HG02973 (cell line): ENCODE results near the gene NACAD.
A peak's percentile ranks its signal among the peaks of the same experiment; 100 is the strongest.
"Not testable (repeated sequence)": the region's sequence is repeated elsewhere in the genome, so short reads cannot be mapped to it uniquely, and the experiment has no call there.

ENCODE experiments used
- ATAC-seq: cut with Tn5 transposase; IDR thresholded peaks from one replicate; pipeline ENCODE4 v1.9.1; 2021; ENCODE audit warnings: moderate library complexity; ENCODE audit not compliant: unreplicated experiment

The NACAD gene

DNA sequence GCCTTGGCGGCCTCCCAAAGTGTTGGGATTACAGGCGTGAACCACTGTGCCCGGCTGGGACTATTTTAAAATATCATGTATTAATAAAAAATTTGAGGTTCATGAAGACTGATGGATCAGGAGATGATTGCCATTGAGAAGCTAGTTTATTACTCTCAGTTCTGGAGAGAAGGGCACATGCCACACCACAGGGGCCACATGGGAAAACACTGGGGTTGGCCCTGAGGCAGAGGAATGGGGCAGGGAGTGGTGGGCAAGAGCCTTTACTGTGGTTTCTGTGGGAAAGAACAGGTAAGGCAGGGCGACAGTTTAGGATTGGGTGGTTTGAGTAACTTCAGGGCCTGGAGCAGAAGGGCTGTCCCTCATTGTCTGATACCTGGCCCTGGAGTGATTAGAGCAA lies 29.5 kb upstream of the NACAD start:
- ATAC-seq, result no peak

DNA sequence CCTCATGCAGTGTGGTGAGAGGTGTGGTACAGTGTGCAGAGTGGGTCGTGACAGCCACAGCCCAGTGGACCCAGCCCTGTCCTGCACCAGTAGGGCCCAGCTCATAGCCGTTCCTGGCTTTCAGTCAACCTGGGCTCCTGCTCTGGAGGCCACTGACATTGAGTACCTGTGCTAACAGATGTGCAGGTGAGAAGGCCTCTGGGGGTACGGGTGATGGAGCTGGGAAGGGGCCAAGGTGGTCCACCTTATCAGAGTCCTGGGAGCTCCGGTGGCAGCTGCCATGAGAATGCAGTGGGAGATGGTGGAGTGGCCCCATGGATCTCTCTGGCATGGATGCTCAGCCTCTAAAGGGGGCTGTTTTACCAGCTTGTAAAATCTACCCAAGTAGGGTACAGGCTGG lies 28.8 kb upstream of the NACAD start:
- no peak for ATAC-seq

DNA sequence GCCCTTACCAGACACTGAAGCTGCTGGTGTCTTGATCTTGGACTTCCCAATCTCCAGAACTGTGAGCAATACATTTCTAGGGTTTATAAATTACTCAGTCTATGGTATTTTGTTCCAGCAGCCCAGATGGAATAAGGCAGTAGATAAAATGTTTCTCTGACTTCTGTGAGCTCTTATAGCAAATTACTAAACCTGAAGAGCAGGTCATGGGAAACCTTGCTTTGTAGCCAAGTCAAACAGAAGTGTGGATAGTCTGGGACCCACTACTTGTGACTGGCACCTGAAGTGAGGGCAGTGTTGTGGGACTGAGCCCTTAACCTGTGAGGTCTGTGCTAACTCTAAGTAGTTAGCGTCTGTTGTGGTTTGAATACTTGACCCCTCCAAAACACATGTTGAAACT lies 27.3 kb upstream of the NACAD start:
- ATAC-seq, result no peak

DNA sequence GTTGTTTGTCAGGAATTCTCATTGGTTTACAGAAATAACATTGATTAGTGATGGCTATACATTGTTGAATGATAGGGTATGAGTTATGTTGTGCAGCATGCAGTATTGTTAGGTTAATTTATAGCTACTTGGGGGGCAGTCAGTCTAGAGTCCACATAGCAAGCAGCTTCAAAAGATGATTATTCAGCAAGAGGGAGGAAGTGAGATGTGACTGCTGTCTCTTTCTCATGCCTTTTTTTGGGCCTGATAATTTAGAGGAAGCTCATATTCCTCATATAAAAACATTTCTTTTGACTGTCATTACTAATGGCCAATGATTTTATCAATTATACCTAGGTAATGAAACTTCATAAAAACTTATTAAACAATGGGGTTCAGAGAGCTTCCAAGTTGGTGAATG lies 26.2 kb upstream of the NACAD start:
- ATAC-seq, result no peak

DNA sequence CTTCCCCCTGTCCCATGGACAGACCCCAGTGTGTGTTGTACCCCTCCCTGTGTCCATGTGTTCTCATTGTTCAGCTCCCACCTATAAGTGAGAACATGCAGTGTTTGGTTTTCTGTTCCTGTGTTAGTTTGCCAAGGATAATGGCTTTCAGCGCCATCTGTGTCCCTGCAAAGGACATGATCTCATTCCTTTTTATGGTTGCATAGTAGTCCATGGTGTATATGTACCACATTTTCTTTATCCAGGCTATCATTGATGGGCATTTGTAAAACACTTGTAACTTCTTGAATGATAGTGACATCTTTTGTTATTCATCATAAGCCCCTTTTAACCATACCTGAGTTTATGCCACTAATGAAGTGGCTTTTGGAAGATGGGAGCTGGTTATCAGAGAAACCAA lies 25.5 kb upstream of the NACAD start:
- not testable (repeated sequence) for ATAC-seq

DNA sequence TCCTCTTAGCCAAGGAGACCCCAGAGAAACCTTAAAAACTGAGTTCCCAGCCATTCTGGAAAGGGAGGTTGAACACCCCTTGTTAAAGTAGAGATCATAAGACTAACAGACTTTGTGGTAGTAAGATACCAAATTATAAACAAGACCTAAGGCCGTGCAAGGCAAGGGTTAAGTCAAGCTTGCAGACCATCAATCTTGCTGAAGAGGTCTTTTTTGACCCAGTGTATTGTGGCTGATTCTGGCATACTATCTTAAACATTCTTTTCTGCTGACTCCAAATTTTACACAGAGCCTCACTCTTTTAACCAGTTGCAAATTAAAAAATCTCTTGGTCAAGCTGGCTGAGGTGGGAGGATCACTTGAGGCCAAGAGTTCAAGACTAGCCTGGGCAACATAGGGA lies 23.9 kb upstream of the NACAD start:
- ATAC-seq, result no peak

DNA sequence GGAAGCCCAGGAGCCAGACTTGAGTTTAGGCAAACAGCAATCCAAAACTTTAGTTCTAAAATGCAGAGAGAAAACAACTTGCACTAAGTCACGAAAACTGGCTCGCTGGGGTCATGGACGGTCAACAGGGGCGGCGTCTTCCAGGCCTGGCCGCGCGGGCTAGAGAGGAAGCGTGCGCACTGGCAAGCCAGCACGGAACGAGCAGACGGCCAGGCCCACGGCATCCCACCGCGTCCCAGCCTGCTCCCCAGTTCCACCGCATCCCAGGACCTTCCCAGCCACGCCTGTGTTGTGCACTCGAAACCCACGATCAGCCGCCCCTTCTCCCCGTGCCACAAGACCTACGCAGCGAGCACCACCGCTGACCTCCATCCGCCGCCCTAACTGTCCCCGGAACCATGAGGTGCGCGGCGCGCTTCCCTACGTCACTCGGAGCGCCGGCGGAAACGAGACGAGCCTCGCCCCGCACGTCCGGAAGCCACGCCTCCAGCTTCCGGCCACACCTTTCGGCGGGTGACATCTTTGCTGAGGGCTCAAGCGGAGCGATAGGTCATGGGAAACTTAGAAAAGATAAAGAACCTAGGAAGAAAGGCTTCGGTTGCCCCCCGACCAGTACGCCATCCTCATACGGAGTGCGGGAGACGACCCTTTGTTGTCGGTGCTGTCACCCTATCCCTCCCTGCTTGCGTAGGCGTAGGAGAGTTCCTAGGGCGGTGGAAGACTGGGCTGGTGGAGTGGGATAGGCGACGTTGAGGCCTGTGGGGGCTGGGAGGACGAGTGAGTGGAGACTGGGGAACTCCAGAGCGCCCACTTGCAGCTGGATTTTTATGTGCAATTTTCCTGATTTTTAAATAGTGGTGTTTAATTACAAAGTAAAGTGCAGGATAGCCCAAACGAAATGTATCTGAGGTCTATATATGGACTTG lies 22.8 kb upstream of the NACAD start, which contains the start of gene TBRG4:
TBRG4 (minus strand) TSS at position 400 of the 926 bp plus-strand sequence. CDS start 2,460 bp downstream, outside the sequence.
- ATAC-seq, result peak; percentile 88

DNA sequence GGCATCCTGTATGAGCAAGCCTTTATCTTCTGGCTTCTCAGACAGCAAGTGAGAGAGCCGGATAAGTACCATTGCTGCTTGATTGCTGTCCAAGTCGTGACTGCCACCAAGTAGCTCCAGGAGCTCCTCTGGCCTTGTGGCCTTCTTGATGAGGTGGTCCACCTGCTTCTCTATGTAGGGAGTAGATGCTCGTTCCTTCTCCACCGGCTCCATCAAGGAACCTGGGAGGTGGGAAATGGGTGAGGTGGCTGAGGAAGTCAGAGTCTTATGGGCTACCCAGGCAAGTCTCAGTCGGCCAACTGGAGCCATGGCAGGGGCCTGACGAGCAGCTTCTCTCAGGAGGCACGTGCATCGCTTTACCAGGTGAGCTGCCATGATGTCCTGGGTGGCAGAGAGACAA lies 20.1 kb upstream of the NACAD start:
- no peak for ATAC-seq

DNA sequence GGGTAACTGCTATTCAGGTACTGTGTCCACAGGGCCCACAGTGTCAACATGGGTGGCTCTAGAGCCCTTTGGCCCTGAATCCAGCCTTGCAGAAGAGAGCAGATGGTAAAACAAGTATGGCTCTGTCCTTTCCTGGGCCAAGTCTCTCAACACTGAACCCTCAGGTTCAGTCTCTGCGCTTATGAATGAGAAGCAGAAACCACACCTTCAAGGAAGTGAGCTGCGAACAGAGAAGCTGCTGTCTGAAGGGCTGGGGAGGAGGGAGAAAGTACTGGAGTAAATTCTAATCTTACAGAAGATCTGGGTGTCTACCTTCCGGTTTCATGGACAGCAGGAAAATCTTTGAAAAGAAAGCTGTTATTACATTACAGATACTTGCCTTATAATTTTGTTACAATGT lies 18.6 kb upstream of the NACAD start:
- no peak for ATAC-seq

DNA sequence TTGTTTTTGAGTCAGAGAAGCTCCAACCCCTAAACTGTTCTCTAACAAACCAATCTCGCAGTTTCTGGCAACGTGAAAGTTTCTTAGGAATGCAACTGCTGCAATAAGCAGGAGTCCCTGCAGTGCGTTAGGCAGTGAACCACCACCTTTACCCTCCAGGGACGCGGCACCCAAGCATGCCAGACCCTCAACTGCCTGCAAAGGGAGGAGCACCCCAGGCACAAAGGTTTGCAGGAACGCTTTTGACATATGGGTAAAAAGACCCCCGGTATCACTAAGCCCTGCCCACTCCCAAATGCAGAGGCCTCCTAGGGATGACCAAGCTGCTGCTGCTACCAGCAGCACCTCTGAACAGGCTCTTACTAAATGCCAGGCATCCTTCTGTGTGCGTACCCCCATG lies 18.1 kb upstream of the NACAD start:
- ATAC-seq, result no peak

DNA sequence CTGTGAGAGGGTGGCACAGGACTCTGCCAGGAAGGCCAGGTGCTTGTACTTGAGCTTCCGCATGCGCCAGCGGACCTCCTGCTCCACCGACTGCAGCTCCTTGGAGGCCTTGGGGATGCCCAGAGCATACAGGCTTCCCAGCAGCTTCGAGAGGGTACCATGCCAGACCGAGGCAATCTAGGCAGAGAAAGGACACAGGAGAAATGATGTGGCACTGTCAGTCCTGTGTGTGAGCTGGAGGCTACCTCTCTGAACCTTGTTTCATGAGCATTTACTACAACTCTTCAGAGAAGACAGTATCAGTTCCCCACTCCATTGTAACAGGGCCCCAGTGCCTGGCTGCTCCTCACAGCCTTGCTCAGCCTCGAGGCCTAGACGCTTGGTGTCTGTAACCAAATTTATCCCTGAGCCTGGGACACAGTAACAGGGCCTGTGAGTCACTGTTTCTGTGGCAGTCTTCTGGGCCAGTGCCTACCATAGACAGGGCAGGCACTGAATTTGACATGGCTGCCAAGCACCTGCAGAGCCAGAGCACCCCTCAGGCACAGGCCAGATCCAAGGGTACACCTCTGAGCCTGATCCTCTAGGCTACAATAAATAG lies 16.9 kb upstream of the NACAD start:
- no peak for ATAC-seq

DNA sequence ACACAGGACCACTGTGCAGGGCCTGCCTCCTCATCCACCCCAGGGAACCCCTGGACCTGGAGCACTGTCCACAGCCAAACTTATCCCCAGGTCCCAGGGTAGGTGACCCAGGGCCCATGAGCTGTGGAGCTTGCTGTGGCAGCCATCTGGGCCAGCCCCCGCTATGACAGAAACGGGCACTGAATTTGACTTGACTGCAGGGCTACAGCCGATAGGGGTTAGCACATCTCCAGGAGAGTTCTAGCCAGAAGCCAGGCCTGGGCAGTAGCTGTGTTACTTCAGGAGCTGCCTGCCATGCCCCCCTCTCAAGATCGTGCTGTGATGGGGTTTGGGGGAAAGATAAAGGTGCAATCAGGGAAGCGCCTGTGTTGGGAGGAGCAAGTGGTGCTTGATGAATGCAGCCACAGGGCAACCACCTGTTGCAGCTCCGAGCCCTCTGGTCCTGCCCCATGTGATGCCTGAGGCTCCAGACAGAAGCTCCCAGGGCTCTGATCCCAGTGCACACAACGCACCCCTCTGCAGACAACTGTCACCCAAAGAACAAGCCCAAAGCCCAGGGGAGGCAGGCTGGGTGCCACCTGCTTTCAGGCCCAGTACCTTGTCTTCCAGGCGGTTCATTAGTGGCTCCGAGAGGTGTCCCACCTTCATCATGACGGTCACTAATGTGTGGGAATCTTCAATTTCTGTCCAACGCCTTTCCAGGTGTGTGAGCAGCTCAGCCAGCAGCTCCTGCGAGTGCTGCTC lies 16.2 kb upstream of the NACAD start:
- no peak for ATAC-seq

DNA sequence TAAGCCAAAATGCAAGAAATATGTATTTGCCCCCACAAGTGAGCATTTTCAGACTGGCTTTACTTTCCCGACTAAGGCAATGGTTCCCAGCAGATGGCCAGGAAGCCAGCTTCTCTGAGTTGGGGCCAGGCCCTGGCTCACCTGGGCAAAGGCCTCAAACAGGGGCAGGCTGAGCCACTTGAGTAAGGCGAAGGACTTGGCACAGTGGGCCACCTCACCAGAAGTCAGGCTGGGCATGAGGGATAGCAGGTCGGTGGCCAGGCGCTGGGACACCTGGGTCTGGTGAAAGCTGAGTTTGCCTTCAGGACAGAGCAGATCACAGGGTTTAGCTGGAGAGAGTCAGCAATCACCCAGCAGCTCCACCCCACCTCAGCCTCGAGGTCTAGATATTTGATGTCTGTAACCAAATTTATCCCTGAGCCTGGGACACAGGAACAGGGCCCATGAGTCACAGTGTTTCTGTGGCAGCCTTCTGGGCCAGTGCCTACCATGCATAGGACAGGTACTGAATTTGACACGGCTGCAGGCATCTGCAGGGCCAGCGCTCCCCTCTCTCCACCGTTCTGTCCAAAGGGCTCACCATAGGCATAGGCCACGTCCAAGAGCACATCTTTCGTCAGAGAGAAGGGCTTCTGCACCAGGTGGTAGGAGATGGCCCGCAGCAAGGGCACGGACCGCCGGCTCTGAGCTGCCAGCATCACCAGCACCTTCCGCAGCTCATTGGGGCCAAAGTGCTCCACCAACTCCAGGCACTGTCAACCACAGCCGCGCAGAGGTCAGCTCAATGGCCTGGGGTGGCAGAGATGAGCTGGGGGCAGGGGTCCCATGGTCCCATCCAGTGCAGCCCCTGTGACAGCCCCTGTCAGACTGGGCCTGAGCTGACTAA lies 15.4 kb upstream of the NACAD start:
- ATAC-seq, result no peak

DNA sequence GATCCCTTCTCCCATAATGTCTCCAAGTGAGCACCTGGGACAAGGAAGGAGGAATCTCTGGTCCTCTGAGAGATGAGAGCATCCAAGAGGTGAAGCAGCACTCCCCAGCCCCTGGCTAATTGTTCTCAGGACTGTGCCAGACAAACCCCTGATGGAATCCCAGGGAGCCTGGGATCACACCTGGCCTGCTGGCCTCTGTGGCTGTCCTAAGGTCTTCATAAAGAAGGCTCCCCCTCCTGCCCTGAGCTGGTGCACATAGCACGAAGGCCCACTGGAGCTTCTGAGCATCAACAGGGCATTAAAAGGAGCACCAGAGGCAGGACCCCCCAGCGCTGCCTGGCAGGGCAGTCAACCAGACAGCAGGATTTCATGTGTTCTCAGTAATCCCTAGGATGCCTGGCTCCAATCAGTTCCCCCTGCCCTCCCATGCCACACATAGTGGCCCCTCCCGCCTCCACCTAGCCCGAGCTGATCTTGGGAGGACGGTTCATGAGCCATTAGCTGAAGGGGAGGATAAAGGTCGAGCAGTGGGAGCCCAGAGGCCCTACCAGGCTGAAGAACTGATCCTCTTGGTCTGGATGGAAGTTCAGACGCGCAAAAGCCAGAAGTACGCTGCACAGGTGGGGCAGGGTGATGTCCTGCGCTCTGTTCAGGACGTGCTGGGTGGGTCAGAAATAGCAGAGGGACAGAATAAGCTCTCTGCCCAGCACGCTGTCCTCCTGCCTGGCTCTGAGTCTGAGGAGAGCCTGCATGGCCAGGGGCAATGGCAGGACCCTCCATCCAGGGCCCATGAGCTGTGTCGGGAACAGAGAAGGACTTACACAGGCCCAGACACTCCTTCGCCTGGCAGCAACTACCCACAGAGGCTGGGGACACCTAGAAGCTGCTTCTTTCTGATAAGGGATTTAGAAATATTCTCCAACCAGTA lies 14.3 kb upstream of the NACAD start:
- no peak for ATAC-seq

DNA sequence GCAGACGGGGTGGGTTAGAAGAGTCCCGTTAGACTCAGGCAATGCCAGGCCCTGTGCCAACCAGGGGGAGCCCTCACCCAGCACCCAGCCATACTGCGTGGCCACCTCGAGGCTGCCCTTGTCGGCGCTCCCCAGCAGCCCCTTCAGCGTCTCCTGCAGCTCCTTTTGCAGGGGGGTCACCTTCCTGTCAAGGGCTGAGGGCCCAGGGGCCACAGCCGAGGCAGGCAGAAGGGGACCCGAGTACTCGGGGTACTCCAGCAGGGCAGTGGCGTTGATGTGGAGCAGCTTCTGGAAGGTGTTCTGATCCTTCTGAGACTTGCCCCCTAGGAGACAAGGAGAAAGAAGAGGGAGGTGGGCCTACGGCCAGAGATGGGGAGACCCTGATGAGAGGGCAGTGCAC lies 13.0 kb upstream of the NACAD start:
- no peak for ATAC-seq

DNA sequence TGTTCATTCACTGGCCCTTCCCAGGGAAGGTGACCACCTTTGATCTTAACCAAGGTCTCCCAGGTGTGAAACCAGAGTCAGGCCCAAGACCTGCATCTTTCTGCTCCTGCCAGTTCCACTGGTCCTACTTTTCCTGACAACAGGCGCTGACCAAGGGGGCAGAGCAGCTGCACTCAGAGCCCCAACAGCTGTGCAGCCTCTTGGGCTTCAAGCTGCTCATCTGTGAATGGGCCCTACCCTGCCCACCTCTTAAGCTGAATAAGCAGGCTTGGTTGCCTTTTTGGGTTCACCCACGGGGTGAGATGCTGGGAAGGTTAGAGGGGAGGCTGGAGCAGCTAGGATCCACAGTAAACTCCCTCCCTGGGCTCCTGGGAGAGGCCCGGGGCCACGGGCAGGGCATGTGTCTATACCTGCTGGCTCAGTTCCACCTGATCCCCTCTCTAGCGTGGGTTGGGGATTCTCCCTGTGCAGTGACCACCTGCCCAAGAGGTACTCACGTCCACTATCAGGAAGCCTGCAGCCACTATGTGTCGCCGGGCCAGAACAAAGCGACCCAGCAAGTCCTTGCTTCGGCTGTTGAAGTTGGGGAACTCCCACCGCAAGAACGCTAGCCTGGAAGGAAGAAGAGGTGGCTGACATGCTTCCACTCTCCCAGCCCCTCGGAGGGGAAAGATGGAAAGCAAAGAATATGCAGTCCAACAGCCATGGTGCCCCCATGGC lies 12.2 kb upstream of the NACAD start:
- ATAC-seq, result no peak

DNA sequence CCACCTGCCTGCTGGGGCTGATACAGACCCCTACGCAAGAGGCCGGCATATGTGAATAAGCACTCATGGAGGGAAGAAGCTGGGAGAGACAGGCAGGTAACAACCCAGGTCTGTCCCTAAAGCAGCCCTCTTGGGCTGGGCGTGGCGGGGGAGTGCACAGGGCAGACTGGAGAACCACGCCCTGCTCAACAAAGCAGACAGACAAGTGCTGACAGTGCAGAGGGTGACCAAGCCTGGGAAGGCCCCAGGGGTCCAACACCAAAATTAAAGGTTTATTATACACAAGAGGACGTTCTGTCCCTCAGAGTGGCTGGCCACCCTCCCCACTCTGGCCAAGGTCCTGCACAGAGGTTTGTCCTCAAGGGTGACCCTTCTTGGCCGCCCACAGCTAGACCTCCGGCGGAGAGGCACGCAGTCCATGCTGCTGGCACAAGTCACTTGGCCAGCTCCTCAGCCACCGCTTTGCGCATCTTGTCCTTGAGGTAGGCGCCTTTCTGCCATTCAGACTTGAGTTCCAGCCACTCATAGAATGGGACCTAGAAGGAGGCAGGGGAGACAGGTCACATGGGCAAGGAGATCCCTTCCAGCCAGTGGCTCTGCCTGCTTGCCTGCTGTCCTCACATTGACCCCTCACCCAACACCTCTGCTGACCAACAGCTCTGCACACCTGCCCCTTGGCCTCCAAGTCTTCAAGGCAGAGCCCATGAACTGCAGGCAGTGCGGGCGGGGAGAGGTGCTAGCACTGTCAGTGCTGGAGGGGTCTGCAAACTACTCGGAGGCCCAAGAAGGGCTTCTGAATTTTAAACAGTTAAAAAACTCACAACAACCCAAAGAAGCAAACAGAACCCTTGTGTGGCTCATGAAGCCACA lies 11.4 kb upstream of the NACAD start:
- ATAC-seq, result no peak
